Spleen (tissue), 11 donors: Measurements from ENCODE around the gene APP. TPM values are rescaled to one million over a fixed set of nuclear protein-coding genes. Genes with fewer than 3 reads are reported as not detected.

Source experiments
- DNase-seq: peaks from one replicate; pipeline ENCODE4 v3.0.0-alpha.2; 2020
- H3K27ac ChIP-seq, 8 donors: fragments of 200-600 bp; sonication (generic) in 7 of 8; 1 replicate in 4 of 8; 2 replicates in 4 of 8; pipeline versions ENCODE4 v1.5.0 to v1.8.0; 2016 to 2021; ENCODE audit warnings: inconsistent platforms in 4 of 8, mild to moderate bottlenecking in 4 of 8, moderate library complexity in 1 of 8
- H3K27me3 ChIP-seq, 7 donors: fragments of 200-600 bp; sonication (generic) in 6 of 7; replicated peaks in 1 of 7; 1 replicate in 4 of 7; 2 replicates in 3 of 7; pipeline versions ENCODE4 v1.5.0 to v1.8.0; 2016 to 2021; ENCODE audit warnings: inconsistent platforms in 3 of 7, mild to moderate bottlenecking in 1 of 7
- H3K36me3 ChIP-seq, 6 donors: fragments of 200-600 bp; sonication (generic) in 5 of 6; 1 replicate in 4 of 6; 2 replicates in 2 of 6; pipeline versions ENCODE4 v1.5.0 to v1.8.0; 2016 to 2021; ENCODE audit warnings: inconsistent platforms in 2 of 6
- H3K4me1 ChIP-seq, 6 donors: fragments of 200-600 bp; sonication (generic) in 5 of 6; 1 replicate in 3 of 6; 2 replicates in 3 of 6; pipeline versions ENCODE4 v1.5.0 to v1.8.0; 2016 to 2021; ENCODE audit warnings: inconsistent platforms in 3 of 6
- H3K4me3 ChIP-seq, 8 donors: fragments of 200-600 bp; sonication (generic) in 7 of 8; 1 replicate in 4 of 8; 2 replicates in 4 of 8; pipeline versions ENCODE4 v1.5.0 to v1.8.0; 2016 to 2021; ENCODE audit warnings: inconsistent platforms in 4 of 8, mild to moderate bottlenecking in 4 of 8, moderate library complexity in 2 of 8
- H3K9me3 ChIP-seq, 8 donors: fragments of 200-600 bp; sonication (generic) in 7 of 8; 1 replicate in 4 of 8; 2 replicates in 4 of 8; pipeline versions ENCODE4 v1.5.0 to v1.8.0; 2016 to 2021; ENCODE audit warnings: inconsistent platforms in 4 of 8
- POLR2A ChIP-seq, 3 donors: fragments of 450-650 bp; IDR thresholded peaks; one replicate each; pipeline ENCODE4 v1.5.1; 2017; ENCODE audit warnings: antibody characterized with exemption in 3 of 3, mild to moderate bottlenecking in 1 of 3
- POLR2AphosphoS5 ChIP-seq, 3 donors: sonication (generic); formaldehyde crosslinking; IDR thresholded peaks; one replicate each; pipeline ENCODE4 v1.5.1; 2017; ENCODE audit warnings: antibody characterized with exemption in 3 of 3
- whole genome bisulfite sequencing, 5 donors: extraction: QIAGEN DNeasy Blood & Tissue Kit in 3 of 5; methylation state at CpG; one replicate each; pipeline versions ENCODE4 v1.1.5 to v1.1.7; 2013 to 2018; 5-methylcytosine and 5-hydroxymethylcytosine counted together
- intact Hi-C: fragments of 100-400 bp; cut with DNase I; formaldehyde crosslinking; loops from one replicate; pipeline ENCODE4 v1.15.0; 2023; ENCODE audit warnings: low total_unique reads
- polyA plus RNA-seq, 3 donors: library from polyadenylated mRNA; stranded (reverse); fragments of 200-250 nt; gene quantifications; one replicate each; pipeline ENCODE4 v1.2.1, GENCODE V29; 2013
- total RNA-seq, 7 donors: library from RNA; depleted of rRNA in 3 of 7; stranded (reverse); fragments of >200 nt in 3 of 7; fragmentation: NEBNext Ultra II Directional in 4 of 7; extraction: Animal tissue kit (Norgen Biotek cat#: 25700) in 4 of 7; gene quantifications; one replicate each; pipeline versions ENCODE4 v1.1.0 to v1.2.1, GENCODE V29; 2016 to 2021
- TF ChIP-seq, protein P1 (sequence below), 11 experiments: fragments of 200-600 bp in 7 of 11; fragments of 450-650 bp in 4 of 11; sonication (generic) in 4 of 11; IDR thresholded peaks in 8 of 11; conservative IDR thresholded peaks in 3 of 11; 1 replicate in 7 of 11; 2 replicates in 4 of 11; pipeline versions ENCODE4 v1.4.0 to v1.8.0; 2016 to 2021; ENCODE audit warnings: antibody characterized with exemption in 11 of 11, inconsistent platforms in 4 of 11, mild to moderate bottlenecking in 1 of 11
- donor health status: healthy with polysubstance abuse.
- donor health status: DM: no; HTN: no; CAD: no; lungs with moderate emphysema.
- donor health status: DM: no; HTN: no; CAD: no.
- donor health status: Bipolar disorder and iron deficiency.
- donor health status: healthy.
- donor health status: DM: no; HTN: no; CAD: no.
- donor health status: DM: yes; HTN: yes; CAD: no.

APP gene
- total and polyA plus RNA-seq, 10 donors: 25.3 to 398 (median 282) TPM

DNA sequence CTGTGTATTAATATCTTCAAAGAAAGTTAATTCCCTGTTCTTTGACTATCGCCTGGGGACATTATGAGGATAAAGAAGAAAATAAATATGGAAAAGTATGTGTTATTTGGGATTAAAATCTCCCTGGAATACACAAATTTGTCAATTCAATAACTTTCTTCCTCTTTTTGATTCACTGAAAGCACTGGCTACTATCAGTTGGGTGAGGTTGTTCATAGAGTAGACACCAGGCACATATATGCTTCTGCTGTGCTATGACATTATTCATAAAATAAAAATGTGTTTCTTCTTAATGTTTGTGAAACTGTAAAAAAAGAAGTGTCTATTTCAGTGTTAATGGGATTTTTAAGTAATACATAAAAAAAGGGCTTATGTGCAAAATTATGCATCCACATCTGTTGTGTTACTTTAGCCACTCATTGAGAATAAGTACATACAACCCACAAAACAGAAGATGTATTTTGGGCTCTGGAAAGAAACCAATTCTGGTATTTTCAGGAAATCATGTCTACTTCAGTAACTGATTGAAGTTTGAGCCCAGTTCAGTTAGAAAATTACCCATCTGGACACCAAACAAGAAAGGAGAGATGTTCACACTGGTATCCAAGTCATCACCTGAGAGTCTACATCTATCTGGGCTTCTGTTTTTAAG lies 266.4 kb downstream of the APP start:
- Histone ChIP-seq H3K27me3 (no peaks in the 10 kb centered on the region), H3K4me1 (peaks cover 0 to 11% (median 7%) of the 10 kb centered on the region in 6 donors), H3K36me3 (peaks cover 0 to 34% (median 0%) of the 10 kb centered on the region in 6 donors), H3K27ac (peak overlapping the region in 3 of 8 donors; percentile 14 to 40 (median 34)), H3K4me3 (no peak overlapping the region), H3K9me3 (no peaks in the 10 kb centered on the region)
- no peak for DNase-seq
- intact Hi-C loops: loop anchor here (10.0 kb wide), 1 partner anchor 51 kb away; no protein-coding TSS in a partner anchor
- TF ChIP-seq POLR2A (IDR thresholded peaks at IDR 0.05) (no peak), POLR2AphosphoS5 (IDR thresholded peaks at IDR 0.05) (no peak)
- TF ChIP-seq, protein P1, sequence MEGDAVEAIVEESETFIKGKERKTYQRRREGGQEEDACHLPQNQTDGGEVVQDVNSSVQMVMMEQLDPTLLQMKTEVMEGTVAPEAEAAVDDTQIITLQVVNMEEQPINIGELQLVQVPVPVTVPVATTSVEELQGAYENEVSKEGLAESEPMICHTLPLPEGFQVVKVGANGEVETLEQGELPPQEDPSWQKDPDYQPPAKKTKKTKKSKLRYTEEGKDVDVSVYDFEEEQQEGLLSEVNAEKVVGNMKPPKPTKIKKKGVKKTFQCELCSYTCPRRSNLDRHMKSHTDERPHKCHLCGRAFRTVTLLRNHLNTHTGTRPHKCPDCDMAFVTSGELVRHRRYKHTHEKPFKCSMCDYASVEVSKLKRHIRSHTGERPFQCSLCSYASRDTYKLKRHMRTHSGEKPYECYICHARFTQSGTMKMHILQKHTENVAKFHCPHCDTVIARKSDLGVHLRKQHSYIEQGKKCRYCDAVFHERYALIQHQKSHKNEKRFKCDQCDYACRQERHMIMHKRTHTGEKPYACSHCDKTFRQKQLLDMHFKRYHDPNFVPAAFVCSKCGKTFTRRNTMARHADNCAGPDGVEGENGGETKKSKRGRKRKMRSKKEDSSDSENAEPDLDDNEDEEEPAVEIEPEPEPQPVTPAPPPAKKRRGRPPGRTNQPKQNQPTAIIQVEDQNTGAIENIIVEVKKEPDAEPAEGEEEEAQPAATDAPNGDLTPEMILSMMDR (IDR thresholded peaks at IDR 0.05 in 8 of 11, conservative IDR thresholded peaks at IDR 0.05 in 3 of 11): no peak
- 73 to 100% (median 94%) methylated on average over 1 of the region's 1 CpG for WGBS, 5 donors

DNA sequence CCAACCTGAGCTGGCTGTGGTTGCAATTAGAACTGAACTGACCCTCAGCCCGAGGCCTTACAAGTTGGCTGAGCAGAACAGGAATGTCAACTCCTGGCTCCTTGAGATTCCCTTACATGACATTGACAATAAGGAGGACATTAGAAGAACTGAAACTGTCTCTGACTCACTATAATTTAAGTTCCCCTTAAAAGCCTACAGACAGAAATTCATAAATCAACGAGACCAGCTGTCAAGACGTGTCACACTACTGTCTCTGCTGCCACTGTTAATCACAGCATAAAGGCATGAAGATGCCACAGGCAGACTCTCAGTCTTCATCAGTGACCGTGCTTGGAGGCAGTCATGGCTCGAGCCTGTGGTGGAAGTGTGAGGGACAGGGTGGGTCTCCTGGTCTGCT lies 267.0 kb downstream of the APP start:
- intact Hi-C loops: loop anchor here (10.0 kb wide), 1 partner anchor 51 kb away; no protein-coding TSS in a partner anchor
- no peak for TF ChIP-seq POLR2AphosphoS5 (IDR thresholded peaks at IDR 0.05)
- TF ChIP-seq POLR2A (IDR thresholded peaks at IDR 0.05): no peak
- TF ChIP-seq, protein P1 (IDR thresholded peaks at IDR 0.05 in 8 of 11, conservative IDR thresholded peaks at IDR 0.05 in 3 of 11): no peak
- H3K27me3 ChIP-seq: no peaks in the 10 kb centered on the region
- WGBS, 5 donors: 49 to 65% (median 62%) methylated on average over 5 of the region's 5 CpGs
- H3K9me3 ChIP-seq: no peaks in the 10 kb centered on the region
- peak overlapping the region in 3 of 8 donors; percentile 14 to 40 (median 34) for H3K27ac ChIP-seq
- peaks cover 0 to 39% (median 0%) of the 10 kb centered on the region in 6 donors for H3K36me3 ChIP-seq
- H3K4me3 ChIP-seq: no peak overlapping the region
- no peak for DNase-seq
- peaks cover 0 to 11% (median 7%) of the 10 kb centered on the region in 6 donors for H3K4me1 ChIP-seq

DNA sequence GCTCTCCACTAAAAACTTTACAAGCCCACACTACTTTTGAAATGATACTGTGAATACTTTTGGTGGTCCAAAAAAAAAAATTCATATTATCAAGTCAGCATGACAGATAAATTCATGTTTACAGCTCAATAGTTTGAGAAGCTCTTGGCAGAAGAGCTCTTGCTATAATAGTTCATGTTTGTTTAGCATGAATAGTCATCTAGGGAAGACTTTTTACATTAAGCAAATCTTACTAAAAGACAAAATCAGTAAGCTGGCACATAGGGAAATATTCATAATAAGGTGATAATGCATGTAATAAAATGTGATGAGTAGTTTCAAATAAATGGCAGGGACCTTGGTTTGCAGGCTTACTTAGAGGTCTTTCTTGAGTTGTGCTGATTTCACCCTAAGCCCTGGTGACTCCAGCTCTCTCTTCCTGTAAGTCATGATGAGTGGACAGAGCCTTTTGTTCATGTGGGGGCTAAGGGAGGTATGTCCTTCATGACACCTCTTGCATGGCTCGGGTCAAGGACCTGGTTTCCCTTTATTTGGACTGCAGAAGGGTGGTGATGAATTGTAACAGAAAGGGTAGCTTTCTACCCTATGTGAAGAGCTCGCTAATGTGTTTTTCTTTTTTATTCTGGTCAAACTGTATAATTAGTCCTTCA lies 269.1 kb downstream of the APP start:
- Histone ChIP-seq H3K27me3 (no peaks in the 10 kb centered on the region), H3K27ac (no peak overlapping the region), H3K4me3 (no peak overlapping the region), H3K36me3 (peaks cover 0 to 48% (median 0%) of the 10 kb centered on the region in 6 donors), H3K9me3 (no peaks in the 10 kb centered on the region), H3K4me1 (peaks cover 0 to 11% (median 7%) of the 10 kb centered on the region in 6 donors)
- TF ChIP-seq, protein P1 (IDR thresholded peaks at IDR 0.05 in 8 of 11, conservative IDR thresholded peaks at IDR 0.05 in 3 of 11): no peak
- TF ChIP-seq POLR2A (IDR thresholded peaks at IDR 0.05) (no peak), POLR2AphosphoS5 (IDR thresholded peaks at IDR 0.05) (no peak)
- 45 to 66% (median 62%) methylated on average over 2 of the region's 2 CpGs for WGBS, 5 donors
- no peak for DNase-seq
- intact Hi-C loops: loop anchor here (10.0 kb wide), 1 partner anchor 53 kb away; no protein-coding TSS in a partner anchor

DNA sequence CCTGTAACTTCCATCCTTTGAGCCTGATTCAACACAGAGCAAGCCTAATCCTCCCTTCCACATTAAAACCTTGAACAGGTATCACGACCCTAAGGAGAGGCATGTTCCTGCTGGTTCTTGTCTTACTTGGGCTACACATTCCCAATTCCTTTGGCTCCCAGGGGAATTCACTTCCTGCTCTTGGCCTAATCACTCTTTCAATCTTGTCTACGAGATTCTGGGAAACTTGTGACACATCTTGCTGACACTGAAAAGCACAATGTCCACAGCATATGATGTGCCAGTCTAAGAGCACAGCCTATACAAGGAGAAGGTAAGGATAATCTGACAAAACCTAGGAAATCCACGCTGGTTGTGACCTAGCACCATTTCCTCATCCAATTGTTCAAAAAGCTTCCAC lies 271.9 kb downstream of the APP start:
- 51 to 71% (median 68%) methylated on average over 3 of the region's 3 CpGs for WGBS, 5 donors
- Histone ChIP-seq H3K9me3 (no peaks in the 10 kb centered on the region), H3K4me3 (no peak overlapping the region), H3K4me1 (peaks cover 0 to 15% (median 7%) of the 10 kb centered on the region in 6 donors), H3K27me3 (no peaks in the 10 kb centered on the region), H3K36me3 (peaks cover 0 to 44% (median 3%) of the 10 kb centered on the region in 6 donors), H3K27ac (no peak overlapping the region)
- intact Hi-C loops: loop anchor here (5.0 kb wide), 1 partner anchor 269 kb away; no protein-coding TSS in a partner anchor
- TF ChIP-seq POLR2AphosphoS5 (IDR thresholded peaks at IDR 0.05) (no peak), POLR2A (IDR thresholded peaks at IDR 0.05) (no peak)
- TF ChIP-seq, protein P1 (IDR thresholded peaks at IDR 0.05 in 8 of 11, conservative IDR thresholded peaks at IDR 0.05 in 3 of 11): no peak
- no peak for DNase-seq
